ENCODE measurements around the gene MINK1. TPM values are rescaled to one million over a fixed set of nuclear protein-coding genes. Genes with fewer than 3 reads are reported as not detected.

The MINK1 gene
- polyA plus RNA-seq, 1 experiment = 69.1 TPM

GRCh38 chr17:4788159-4788806 lies 44.9 kb upstream of the MINK1 start:
- POLR2A ChIA-PET = interaction anchor here (0.6 kb wide), 1 partner anchor 242 kb away, joined by 10 read pairs; no protein-coding TSS in a partner anchor
- no peak overlapping the region for H3K4me3 ChIP-seq (ENCODE audit: low read depth, low read length)
- H3K27me3 ChIP-seq (ENCODE audit: control insufficient read depth, insufficient read depth, low read length) = peaks cover 8% of the 10 kb centered on the region
- 0 out of 2 replicates have a peak, but pooled peaks have one; percentile 3 for TF ChIP-seq CTCF (IDR thresholded peaks at IDR 0.05; ENCODE audit: insufficient read depth, low read depth, low read length)
- no peaks in the 10 kb centered on the region for H3K36me3 ChIP-seq (ENCODE audit: control insufficient read depth, insufficient read depth, low read length)
- CTCF ChIA-PET = interaction anchor here (0.6 to 7.9 kb wide), 18 partner anchors 12 to 219 kb away, joined by 3 to 112 read pairs (median 4); partner anchors contain the start of genes ARRB2, C17orf107 and TM4SF5
- DNase-seq (ENCODE audit: low read depth) = no peak

- no peak for TF ChIP-seq CTCF (IDR thresholded peaks at IDR 0.05; ENCODE audit: insufficient read depth, low read depth, low read length)
- peak within 1 kb of the TSS; percentile 69 for H3K4me3 ChIP-seq (ENCODE audit: low read depth, low read length)
- peaks cover 8% of the 10 kb centered on the region for H3K27me3 ChIP-seq (ENCODE audit: control insufficient read depth, insufficient read depth, low read length)
- CTCF ChIA-PET = interaction anchor here (0.6 to 7.9 kb wide), 28 partner anchors 9 to 123 kb away, joined by 3 to 112 read pairs (median 7); partner anchors contain the start of genes ARRB2, C17orf107, CHRNE and PLD2
- H3K36me3 ChIP-seq (ENCODE audit: control insufficient read depth, insufficient read depth, low read length) = no peaks in the 10 kb centered on the region
- POLR2A ChIA-PET = interaction anchor here (0.7 kb wide), 1 partner anchor 18 kb away, joined by 5 read pairs; the partner anchor contains the start of gene PLD2
- DNase-seq (ENCODE audit: low read depth) = no peak
These were observed 44.1 kb upstream of the MINK1 start, which contains the start of gene GLTPD2 for GRCh38 chr17:4788807-4789700. TSS of gene GLTPD2 (plus strand) at chr17:4788964. CDS start at chr17:4789012, 48 bp downstream.

- POLR2A ChIA-PET = interaction anchor here (0.7 kb wide), 1 partner anchor 17 kb away, joined by 5 read pairs; the partner anchor contains the start of gene PLD2
- Histone ChIP-seq H3K27me3 (ENCODE audit: control insufficient read depth, insufficient read depth, low read length) (peaks cover 7% of the 10 kb centered on the region), H3K4me3 (ENCODE audit: low read depth, low read length) (peak overlapping the region; percentile 69), H3K36me3 (ENCODE audit: control insufficient read depth, insufficient read depth, low read length) (no peaks in the 10 kb centered on the region)
- CTCF ChIA-PET = interaction anchor here (1.1 to 7.9 kb wide), 25 partner anchors 9 to 123 kb away, joined by 3 to 112 read pairs (median 7); partner anchors contain the start of genes ARRB2, C17orf107, CHRNE and PLD2
- no peak for DNase-seq (ENCODE audit: low read depth)
- no peak for TF ChIP-seq CTCF (IDR thresholded peaks at IDR 0.05; ENCODE audit: insufficient read depth, low read depth, low read length)
These were observed 43.5 kb upstream of the MINK1 start for GRCh38 chr17:4789701-4789950.

- H3K36me3 ChIP-seq (ENCODE audit: control insufficient read depth, insufficient read depth, low read length) = no peaks in the 10 kb centered on the region
- peak overlapping the region; percentile 69 for H3K4me3 ChIP-seq (ENCODE audit: low read depth, low read length)
- H3K27me3 ChIP-seq (ENCODE audit: control insufficient read depth, insufficient read depth, low read length) = peaks cover 6% of the 10 kb centered on the region
- ChIA-PET CTCF (interaction anchor here (0.6 to 7.9 kb wide), 31 partner anchors 8 to 122 kb away, joined by 3 to 112 read pairs (median 7); partner anchors contain the start of genes ARRB2, C17orf107, CHRNE and PLD2), POLR2A (interaction anchor here (0.7 kb wide), 1 partner anchor 16 kb away, joined by 5 read pairs; the partner anchor contains the start of gene PLD2)
- peak; percentile 36 for DNase-seq (ENCODE audit: low read depth)
- TF ChIP-seq CTCF (IDR thresholded peaks at IDR 0.05; ENCODE audit: insufficient read depth, low read depth, low read length) = peak; percentile 62
These were observed 43.0 kb upstream of the MINK1 start for GRCh38 chr17:4789951-4790704.
